ENCODE results near the gene KLF14.

GRCh38 chr7:130750755-130751154, 16.7 kb upstream of the KLF14 start:
- TF ChIP-seq CTCF (IDR thresholded peaks at IDR 0.05) (no peak), POLR2A (IDR thresholded peaks at IDR 0.05) (no peak)
